Measurements from ENCODE around the gene PITX3.

PITX3 gene

DNA sequence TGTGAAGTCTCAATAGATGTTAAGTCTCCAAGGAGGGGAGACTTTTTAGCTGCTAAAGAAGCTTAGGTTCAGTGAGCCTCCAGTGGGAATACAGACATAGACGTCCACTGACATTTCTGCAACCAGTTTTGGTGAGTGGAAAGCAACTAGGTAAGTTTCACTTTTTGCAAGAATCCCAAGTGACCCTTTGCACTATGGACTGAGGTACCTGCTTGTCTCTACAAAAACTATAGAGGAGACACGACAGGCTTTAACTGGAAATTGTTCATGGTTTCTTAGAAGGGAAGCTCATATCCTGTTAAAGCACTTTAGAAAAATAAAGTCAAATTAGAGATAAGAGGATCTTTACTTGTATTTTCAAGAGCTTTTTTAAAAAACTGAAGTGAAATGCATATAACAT, 42.6 kb upstream of the PITX3 start (continued):
- TF ChIP-seq ZFP30 (CRISPR knock-in tag; IDR thresholded peaks at IDR 0.05) = no peak
- TF ChIP-seq, protein P1, sequence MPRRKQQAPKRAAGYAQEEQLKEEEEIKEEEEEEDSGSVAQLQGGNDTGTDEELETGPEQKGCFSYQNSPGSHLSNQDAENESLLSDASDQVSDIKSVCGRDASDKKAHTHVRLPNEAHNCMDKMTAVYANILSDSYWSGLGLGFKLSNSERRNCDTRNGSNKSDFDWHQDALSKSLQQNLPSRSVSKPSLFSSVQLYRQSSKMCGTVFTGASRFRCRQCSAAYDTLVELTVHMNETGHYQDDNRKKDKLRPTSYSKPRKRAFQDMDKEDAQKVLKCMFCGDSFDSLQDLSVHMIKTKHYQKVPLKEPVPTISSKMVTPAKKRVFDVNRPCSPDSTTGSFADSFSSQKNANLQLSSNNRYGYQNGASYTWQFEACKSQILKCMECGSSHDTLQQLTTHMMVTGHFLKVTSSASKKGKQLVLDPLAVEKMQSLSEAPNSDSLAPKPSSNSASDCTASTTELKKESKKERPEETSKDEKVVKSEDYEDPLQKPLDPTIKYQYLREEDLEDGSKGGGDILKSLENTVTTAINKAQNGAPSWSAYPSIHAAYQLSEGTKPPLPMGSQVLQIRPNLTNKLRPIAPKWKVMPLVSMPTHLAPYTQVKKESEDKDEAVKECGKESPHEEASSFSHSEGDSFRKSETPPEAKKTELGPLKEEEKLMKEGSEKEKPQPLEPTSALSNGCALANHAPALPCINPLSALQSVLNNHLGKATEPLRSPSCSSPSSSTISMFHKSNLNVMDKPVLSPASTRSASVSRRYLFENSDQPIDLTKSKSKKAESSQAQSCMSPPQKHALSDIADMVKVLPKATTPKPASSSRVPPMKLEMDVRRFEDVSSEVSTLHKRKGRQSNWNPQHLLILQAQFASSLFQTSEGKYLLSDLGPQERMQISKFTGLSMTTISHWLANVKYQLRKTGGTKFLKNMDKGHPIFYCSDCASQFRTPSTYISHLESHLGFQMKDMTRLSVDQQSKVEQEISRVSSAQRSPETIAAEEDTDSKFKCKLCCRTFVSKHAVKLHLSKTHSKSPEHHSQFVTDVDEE (CRISPR knock-in tag; IDR thresholded peaks at IDR 0.05) = no peak

DNA sequence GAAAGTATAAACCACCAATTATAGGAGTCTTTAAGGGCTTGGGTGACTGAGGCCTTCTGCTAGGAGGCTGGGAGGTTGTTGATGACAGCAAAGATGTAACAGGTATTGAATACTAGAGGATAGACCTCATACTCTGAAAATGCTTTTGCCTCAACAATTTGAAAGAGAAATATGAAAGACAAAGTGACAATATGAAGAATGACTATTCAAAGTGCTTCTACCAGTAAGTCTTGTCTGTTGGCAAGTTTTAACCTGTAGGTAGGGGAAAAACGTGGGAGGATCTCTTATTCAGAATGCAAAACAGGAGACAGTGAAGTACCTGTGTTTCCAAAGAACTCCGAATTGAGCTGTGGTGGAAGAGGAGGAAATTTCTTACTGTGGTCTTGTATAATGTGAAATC, 42.2 kb upstream of the PITX3 start:
- TF ChIP-seq GLIS3 (CRISPR knock-in tag; IDR thresholded peaks at IDR 0.05) = no peak
- TF ChIP-seq, protein P1 (CRISPR knock-in tag; IDR thresholded peaks at IDR 0.05) = no peak
- ATAC-seq = no peak

DNA sequence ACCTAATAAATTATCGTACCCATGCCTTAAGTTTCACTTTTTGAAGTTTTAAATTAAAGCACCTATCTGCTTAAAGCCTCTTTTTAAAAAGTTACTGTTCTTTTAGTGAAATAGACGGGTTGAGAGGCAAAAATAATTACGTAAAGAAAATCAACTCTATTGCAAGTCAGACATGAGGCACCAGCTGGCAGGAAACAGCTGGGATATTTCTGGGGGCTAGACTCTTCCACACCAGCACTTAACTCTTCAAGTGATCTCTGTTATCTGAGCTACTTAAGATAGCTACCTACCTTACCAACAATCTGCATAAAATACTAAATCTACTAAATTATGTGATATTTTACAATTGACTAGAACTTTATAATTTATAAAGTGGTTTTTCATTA, 39.8 kb upstream of the PITX3 start:
- ATAC-seq = no peak
- TF ChIP-seq RARB (CRISPR knock-in tag; IDR thresholded peaks at IDR 0.05) (no peak), ESRRG (CRISPR knock-in tag; IDR thresholded peaks at IDR 0.05) (no peak), TCF4 (CRISPR knock-in tag; IDR thresholded peaks at IDR 0.05; ENCODE audit: borderline replicate concordance) (no peak), ZNF8 (CRISPR knock-in tag; IDR thresholded peaks at IDR 0.05) (no peak), SNAI2 (CRISPR knock-in tag; IDR thresholded peaks at IDR 0.05) (no peak), ZFP3 (CRISPR knock-in tag; IDR thresholded peaks at IDR 0.05) (no peak)
- TF ChIP-seq, protein P2, sequence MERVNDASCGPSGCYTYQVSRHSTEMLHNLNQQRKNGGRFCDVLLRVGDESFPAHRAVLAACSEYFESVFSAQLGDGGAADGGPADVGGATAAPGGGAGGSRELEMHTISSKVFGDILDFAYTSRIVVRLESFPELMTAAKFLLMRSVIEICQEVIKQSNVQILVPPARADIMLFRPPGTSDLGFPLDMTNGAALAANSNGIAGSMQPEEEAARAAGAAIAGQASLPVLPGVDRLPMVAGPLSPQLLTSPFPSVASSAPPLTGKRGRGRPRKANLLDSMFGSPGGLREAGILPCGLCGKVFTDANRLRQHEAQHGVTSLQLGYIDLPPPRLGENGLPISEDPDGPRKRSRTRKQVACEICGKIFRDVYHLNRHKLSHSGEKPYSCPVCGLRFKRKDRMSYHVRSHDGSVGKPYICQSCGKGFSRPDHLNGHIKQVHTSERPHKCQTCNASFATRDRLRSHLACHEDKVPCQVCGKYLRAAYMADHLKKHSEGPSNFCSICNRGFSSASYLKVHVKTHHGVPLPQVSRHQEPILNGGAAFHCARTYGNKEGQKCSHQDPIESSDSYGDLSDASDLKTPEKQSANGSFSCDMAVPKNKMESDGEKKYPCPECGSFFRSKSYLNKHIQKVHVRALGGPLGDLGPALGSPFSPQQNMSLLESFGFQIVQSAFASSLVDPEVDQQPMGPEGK (CRISPR knock-in tag; IDR thresholded peaks at IDR 0.05; ENCODE audit: borderline replicate concordance) = no peak

DNA sequence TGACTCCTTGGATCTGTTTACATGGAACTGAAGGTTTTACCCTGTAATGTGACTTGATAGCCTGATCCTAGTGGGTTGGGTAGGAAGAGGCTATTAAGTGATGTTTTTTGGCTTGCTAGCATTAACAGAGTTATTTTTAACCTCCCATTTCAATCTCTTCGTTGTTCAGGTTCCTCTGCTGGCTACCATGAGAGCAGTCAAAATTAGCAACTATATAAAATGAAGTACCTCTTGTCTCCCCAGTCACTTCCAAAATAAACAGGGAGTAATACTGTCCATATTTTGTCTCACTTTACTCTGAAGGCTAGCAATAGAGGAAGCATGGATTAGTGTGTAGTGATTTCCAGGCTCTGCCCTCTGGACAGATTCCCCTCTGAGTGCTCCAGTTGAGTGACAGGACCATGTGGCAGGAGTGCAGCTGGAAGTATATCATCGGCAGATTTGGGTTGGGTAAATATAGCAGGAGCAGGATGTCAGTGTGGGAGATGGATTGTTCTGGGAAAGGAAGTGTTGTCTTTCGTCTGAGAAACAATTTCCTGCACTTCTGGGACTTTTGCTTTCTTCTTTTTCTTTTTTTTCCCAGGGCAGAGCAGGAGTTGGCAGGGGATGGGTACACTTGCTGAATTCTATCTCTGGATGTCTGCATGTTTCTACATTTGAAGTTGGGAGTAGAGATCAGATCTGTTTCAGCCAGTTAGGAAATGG, 39.2 kb upstream of the PITX3 start:
- ATAC-seq = peak; percentile 85
- TF ChIP-seq, protein P3, sequence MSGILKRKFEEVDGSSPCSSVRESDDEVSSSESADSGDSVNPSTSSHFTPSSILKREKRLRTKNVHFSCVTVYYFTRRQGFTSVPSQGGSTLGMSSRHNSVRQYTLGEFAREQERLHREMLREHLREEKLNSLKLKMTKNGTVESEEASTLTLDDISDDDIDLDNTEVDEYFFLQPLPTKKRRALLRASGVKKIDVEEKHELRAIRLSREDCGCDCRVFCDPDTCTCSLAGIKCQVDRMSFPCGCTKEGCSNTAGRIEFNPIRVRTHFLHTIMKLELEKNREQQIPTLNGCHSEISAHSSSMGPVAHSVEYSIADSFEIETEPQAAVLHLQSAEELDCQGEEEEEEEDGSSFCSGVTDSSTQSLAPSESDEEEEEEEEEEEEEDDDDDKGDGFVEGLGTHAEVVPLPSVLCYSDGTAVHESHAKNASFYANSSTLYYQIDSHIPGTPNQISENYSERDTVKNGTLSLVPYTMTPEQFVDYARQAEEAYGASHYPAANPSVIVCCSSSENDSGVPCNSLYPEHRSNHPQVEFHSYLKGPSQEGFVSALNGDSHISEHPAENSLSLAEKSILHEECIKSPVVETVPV (CRISPR knock-in tag; IDR thresholded peaks at IDR 0.05) = no peak
- TF ChIP-seq BACH2 (CRISPR knock-in tag; IDR thresholded peaks at IDR 0.05; ENCODE audit: borderline replicate concordance) (no peak), ZFP30 (CRISPR knock-in tag; IDR thresholded peaks at IDR 0.05) (no peak), ZNF565 (CRISPR knock-in tag; conservative IDR thresholded peaks at IDR 0.05; ENCODE audit: low read depth) (no peak), SNAI2 (CRISPR knock-in tag; IDR thresholded peaks at IDR 0.05) (no peak), ZC3H10 (CRISPR knock-in tag; IDR thresholded peaks at IDR 0.05) (no peak), GLIS3 (CRISPR knock-in tag; IDR thresholded peaks at IDR 0.05) (no peak), ZNF70 (CRISPR knock-in tag; IDR thresholded peaks at IDR 0.05) (no peak), TOX (CRISPR knock-in tag; IDR thresholded peaks at IDR 0.05; ENCODE audit: borderline replicate concordance) (no peak), ZFP3 (CRISPR knock-in tag; IDR thresholded peaks at IDR 0.05) (no peak), CSDC2 (CRISPR knock-in tag; IDR thresholded peaks at IDR 0.05) (no peak)
- TF ChIP-seq, protein P4, sequence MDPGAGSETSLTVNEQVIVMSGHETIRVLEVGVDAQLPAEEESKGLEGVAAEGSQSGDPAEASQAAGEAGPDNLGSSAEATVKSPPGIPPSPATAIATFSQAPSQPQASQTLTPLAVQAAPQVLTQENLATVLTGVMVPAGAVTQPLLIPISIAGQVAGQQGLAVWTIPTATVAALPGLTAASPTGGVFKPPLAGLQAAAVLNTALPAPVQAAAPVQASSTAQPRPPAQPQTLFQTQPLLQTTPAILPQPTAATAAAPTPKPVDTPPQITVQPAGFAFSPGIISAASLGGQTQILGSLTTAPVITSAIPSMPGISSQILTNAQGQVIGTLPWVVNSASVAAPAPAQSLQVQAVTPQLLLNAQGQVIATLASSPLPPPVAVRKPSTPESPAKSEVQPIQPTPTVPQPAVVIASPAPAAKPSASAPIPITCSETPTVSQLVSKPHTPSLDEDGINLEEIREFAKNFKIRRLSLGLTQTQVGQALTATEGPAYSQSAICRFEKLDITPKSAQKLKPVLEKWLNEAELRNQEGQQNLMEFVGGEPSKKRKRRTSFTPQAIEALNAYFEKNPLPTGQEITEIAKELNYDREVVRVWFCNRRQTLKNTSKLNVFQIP (CRISPR knock-in tag; IDR thresholded peaks at IDR 0.05; ENCODE audit: borderline replicate concordance, low read depth) = no peak
- TF ChIP-seq, protein P2 (CRISPR knock-in tag; IDR thresholded peaks at IDR 0.05; ENCODE audit: borderline replicate concordance) = no peak
- TF ChIP-seq, protein P5, sequence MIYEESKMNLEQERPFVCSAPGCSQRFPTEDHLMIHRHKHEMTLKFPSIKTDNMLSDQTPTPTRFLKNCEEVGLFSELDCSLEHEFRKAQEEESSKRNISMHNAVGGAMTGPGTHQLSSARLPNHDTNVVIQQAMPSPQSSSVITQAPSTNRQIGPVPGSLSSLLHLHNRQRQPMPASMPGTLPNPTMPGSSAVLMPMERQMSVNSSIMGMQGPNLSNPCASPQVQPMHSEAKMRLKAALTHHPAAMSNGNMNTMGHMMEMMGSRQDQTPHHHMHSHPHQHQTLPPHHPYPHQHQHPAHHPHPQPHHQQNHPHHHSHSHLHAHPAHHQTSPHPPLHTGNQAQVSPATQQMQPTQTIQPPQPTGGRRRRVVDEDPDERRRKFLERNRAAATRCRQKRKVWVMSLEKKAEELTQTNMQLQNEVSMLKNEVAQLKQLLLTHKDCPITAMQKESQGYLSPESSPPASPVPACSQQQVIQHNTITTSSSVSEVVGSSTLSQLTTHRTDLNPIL (CRISPR knock-in tag; IDR thresholded peaks at IDR 0.05; ENCODE audit: low read depth) = no peak

Data from SK-N-SH treated with all-trans-retinoic acid at 6 μM for 48 hours (cell line).